ENCODE results near the gene TPM2.

- no peak for TF ChIP-seq ISL1 (CRISPR knock-in tag; IDR thresholded peaks at IDR 0.05)
- TF ChIP-seq ESRRG (CRISPR knock-in tag; IDR thresholded peaks at IDR 0.05), result no peak
- TF ChIP-seq ARNTL (CRISPR knock-in tag; IDR thresholded peaks at IDR 0.05; ENCODE audit: borderline replicate concordance, low read depth), result no peak
- TF ChIP-seq TSHZ2 (CRISPR knock-in tag; IDR thresholded peaks at IDR 0.05), result no peak
- TF ChIP-seq GLIS3 (CRISPR knock-in tag; IDR thresholded peaks at IDR 0.05), result no peak
- TF ChIP-seq RARB (CRISPR knock-in tag; IDR thresholded peaks at IDR 0.05), result no peak
- TF ChIP-seq BACH2 (CRISPR knock-in tag; IDR thresholded peaks at IDR 0.05; ENCODE audit: borderline replicate concordance), result no peak
Observed at GRCh38 chr9:35713578-35713977, 23.9 kb upstream of the TPM2 start.
